ENCODE measurements around the gene LPXN.
"Not testable (repeated sequence)": the region's sequence is repeated elsewhere in the genome, so short reads cannot be mapped to it uniquely, and the experiment has no call there.

LPXN gene

GRCh38 chr11:58578635-58579191 lies 3.1 kb upstream of the LPXN start, which contains the start of gene ZFP91:
Gene ZFP91 (plus strand): TSS chr11:58579063. CDS start chr11:58579282, 219 bp downstream.
- DNase-seq: peak; percentile 97

DNA sequence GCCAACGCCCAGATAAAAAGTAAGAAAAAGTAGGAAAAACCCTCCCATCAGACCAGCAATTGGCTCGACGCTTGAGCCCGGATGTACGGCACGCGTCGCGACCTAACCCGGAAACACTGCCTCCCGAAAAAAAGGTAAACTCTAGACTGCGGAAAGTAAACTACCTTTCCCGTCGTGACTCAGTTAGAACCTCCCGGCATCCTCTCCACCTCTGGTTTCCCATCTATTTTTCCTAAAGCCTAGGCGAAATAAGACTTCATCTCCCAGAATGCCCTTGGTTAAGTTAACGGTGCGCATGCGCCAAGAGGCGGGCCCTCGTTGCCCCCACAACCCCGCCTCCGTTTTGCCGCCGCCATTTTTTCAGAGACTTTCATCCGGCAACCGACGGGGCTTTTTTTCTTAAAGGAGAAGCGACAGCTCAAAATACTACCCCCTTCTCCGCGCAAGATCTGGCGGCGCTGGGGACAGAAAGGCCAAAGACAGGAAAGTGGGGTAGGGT lies 2.5 kb upstream of the LPXN start:
- peak; percentile 96 to 97 for DNase-seq

DNA sequence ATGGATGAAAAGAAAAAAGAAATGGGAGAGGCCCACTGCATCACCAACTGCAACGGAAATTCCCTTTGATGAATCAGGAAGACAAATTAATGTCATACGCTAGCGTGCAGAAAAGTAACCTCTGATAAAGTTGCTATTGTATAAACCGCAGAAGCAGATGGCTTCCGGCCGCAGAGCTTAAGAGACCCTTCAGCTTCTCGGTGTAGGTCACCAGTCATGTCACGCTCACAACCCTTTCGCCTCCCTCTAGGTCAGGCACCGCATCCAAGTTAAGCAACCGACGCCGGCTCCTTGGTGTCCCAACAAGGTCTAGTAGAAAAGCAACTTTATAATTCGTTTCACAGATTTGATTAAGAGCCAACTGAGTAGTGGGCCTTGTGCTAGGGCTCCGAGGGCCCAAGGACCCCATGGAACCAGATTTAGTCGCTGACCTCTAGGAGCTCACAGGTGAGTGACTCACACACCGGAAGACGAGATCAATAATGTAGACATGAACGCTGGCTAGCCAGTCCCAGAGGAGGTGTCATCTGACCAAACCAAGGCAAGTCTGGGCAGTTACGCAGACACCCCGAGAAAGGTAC lies 2.0 kb upstream of the LPXN start:
- DNase-seq: peak; percentile 28 to 34

DNA sequence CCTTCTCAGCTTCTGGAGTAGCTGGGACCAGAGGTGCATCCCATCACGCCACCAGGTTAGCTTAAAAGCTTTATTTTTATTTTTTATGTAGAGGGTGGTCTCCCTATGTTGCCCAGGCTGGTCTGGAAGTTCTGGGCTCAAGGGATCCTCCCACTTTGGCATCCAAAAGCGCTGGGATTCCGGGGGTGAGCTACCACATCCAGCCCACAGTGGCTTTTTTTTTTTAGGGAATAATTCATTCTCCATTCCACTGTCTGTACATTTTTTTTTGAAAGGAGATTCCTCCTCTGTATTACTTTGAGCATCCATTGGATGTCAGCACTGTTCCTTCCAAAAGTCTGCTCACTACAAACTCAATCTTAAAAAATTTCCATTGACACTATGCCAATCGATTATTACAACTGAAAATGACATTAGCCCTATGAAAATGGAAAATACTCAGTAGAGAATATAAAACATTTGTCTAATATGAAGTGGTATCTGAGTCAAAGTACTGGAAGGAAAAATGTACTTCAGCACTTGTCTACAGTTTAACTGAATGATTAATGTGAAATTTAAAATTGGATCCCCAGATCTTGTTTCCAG lies 1.3 kb upstream of the LPXN start:
- peak in 1 of 2 experiments; percentile 6 for DNase-seq

- DNase-seq: no peak
Observed at GRCh38 chr11:58574881-58575280, 775 bp downstream of the LPXN start.

GRCh38 chr11:58573451-58574104 lies 2.1 kb downstream of the LPXN start:
- no peak for DNase-seq

- not testable (repeated sequence) for DNase-seq
Observed at GRCh38 chr11:58572906-58573305, 2.8 kb downstream of the LPXN start.

- peak; percentile 35 to 61 for DNase-seq
Observed at GRCh38 chr11:58567889-58568512, 7.7 kb downstream of the LPXN start.

- no peak for DNase-seq
Observed at GRCh38 chr11:58564231-58564630, 11.4 kb downstream of the LPXN start.

DNA sequence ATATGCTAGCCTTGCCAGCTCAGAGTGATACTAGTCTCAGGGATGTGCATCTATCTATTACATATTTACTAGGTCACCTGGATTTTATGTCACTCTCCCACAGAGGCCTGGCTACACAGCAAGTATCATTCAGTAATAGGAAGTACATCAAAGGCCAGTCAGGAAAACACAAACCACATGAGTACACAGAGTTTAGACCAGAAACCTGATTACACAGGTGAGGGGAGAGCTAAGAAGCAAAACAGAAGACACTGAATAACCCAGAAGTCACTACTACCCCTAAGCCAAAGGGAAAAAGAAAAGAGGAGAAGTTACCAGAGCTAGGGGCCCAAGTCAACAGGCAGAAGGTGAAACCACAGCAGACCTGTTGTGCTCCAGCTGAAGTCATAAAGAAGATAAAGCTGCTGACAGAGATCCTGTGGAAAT lies 13.3 kb downstream of the LPXN start:
- no peak for DNase-seq

DNA sequence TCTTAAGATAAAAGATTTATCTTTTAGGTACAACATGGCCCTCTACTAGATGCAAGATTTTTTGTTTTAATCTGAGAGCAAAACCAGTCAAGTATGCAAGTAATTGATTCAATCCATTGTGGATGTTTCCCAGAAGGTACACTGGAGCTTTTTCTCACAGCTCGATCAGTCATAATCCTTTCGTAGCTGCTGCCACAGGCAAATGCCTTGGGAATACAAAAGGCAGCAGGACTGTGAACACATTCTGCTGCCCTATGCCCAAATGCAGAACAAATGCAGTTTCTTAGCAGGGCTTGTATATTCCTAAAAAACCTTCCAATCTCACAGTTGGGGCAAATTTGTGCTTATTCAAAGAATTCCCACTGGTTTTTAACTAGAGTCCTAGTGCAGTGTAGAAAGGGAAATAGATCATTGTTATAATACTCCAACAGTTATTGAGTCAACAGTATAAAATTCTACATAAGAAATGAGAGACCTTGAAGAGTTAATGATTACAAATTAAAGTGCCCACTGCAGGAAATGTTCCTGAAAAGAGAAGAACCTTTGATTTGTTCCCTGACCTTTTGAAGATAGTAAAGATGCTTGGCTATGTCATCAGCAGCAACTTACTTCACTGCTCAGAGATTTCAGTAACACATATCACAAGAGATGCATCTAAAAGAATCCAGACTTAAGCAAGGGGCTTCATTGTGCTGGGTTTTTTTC lies 14.1 kb downstream of the LPXN start:
- DNase-seq: no peak

DNA sequence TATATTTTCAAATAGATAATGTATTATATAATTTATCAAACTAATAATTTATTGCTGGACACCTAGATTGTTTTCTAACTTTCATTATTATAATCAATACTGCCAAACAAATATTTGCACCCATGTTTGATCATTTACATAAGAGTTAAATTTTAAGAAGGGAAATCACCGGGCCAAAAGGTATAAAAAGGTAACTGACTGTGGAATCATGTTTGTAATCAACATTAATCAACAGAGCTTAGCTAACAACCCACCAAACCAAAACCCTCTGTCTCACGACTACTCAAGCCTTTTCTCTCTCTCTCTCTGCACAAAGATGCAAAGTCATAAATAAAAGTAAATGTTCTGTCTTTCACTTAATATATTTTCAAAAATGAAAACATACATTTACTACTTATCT lies 14.8 kb downstream of the LPXN start:
- no peak for DNase-seq

GRCh38 chr11:58549644-58550043 lies 26.0 kb downstream of the LPXN start:
- no peak for DNase-seq

- no peak for DNase-seq
Observed at GRCh38 chr11:58546841-58547240, 28.8 kb downstream of the LPXN start.

- DNase-seq: no peak
Observed at GRCh38 chr11:58531865-58532341, 43.8 kb downstream of the LPXN start.

- DNase-seq: no peak
Observed at GRCh38 chr11:58530236-58530635, 45.4 kb downstream of the LPXN start.

DNA sequence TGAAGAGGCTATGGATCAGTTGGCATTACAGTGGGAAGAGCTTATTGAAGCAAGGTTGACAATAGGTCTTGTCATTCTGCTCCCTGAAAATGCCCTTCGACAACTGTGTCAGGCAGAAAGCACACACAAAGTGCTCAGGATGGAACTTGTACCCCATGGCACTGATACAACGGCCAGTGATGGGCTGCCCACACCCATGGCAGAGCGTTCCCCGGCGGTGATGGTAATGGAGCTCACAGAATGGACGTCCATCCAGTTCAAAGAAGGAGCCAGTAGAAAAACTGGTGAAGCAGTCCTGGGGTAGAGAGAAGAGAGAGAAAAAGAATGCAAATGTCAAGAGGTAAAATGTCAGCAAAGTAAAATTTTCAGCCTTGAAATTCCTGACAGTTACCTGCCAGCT lies 48.2 kb downstream of the LPXN start:
- DNase-seq: no peak

GRCh38 chr11:58526721-58527120 lies 48.9 kb downstream of the LPXN start:
- DNase-seq: no peak

GRCh38 chr11:58525037-58525614 lies 50.5 kb downstream of the LPXN start:
- DNase-seq: no peak

DNA sequence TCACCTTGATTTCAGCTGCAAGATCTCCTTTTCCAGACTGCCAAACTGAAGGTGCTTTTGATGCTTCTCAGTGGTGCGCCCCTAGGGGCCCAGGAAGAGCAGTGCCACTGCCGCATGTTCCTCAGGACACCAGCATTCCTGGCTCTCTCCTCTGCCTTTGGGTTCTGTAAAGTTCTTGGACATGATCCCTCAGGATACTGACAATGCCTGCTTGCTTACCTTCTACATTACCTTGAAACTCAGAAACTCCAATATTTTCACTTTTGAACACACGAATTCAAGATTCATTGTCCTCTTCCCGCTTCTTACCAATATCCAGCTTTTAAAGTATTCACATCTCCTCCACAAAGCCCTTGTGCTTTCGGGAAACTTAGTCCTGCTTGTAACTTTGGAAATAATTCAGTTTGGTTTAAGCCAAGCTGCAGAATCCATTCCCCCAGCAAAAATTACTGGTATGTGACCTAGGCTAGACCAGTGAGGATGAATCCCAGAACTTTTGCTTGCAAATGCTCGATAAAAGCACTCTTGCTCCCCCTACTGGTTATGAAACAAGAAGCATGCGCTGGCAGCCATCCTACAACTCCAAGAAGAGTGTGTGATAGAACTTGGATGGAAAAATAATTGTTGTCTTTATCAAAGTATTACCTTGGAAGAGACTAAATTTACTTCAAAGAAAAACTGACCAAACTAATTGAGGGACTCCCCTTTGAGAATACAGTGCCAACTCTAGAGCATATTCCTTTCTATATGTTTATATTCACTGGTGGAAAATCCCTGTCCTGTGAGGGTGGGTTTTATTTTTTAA lies 51.2 kb downstream of the LPXN start:
- DNase-seq: peak; percentile 50 to 60

DNA sequence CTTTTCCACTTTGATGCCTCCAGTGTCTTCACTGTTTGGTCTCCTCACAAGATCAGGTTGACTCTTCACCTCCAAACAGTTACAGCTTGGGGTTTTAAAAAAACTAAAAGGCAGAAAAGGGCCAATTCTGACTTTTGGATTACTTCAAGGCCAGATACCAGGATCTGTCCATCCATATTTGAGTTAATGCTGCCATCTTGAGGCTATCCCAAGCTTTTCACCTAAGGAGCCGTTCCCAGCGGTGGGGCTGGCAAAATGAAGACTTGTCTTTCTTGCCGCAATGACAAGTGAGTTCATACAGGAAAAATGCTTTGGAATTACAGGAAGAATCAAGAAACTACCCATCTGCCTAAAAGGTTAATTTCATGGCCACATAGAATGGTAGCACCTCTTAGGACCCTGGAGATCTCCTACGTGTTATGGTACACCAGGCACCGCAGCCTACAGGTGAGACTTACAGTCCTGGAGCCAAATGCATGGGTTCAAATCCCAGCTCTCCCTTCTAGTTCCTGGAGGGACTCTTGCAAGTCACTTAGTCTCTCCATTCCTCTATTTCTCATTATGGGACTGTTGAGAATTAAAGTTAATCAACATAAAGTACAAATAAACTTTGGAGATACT lies 61.8 kb downstream of the LPXN start:
- peak; percentile 1 to 28 for DNase-seq
